ENCODE results near the gene ADAM11. TPM values are rescaled to one million over a fixed set of nuclear protein-coding genes. Genes with fewer than 3 reads are reported as not detected.
"Not testable (repeated sequence)": the region's sequence is repeated elsewhere in the genome, so short reads cannot be mapped to it uniquely, and the experiment has no call there.

ADAM11 gene
- total and polyA plus RNA-seq, 11 donors: 1.8 to 24.6 (median 11.2) TPM

DNA sequence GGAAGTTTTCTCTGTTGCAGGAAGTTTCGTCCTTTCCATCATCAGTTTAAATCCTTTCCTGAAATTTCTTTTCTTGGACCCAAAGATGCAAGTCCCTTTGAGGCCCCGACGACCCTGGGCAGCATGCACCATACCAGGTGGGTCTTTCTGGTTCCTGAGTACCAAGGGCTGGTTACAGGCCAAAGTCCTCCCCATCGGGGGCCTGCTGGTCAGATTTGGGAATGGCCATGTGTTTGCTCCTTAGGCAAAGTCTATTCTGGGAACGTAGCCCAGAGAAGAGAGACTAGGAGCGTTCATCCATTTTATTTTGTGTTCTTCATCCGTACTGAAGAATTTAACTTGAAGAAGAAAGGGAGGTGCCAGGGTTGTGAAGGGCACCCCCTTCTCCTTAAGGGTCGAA, 17.5 kb upstream of the ADAM11 start:
- no peak for DNase-seq
- intact Hi-C loops (cut with DNase I): no loop called here
- no peak for ATAC-seq
- TF ChIP-seq, protein P1, sequence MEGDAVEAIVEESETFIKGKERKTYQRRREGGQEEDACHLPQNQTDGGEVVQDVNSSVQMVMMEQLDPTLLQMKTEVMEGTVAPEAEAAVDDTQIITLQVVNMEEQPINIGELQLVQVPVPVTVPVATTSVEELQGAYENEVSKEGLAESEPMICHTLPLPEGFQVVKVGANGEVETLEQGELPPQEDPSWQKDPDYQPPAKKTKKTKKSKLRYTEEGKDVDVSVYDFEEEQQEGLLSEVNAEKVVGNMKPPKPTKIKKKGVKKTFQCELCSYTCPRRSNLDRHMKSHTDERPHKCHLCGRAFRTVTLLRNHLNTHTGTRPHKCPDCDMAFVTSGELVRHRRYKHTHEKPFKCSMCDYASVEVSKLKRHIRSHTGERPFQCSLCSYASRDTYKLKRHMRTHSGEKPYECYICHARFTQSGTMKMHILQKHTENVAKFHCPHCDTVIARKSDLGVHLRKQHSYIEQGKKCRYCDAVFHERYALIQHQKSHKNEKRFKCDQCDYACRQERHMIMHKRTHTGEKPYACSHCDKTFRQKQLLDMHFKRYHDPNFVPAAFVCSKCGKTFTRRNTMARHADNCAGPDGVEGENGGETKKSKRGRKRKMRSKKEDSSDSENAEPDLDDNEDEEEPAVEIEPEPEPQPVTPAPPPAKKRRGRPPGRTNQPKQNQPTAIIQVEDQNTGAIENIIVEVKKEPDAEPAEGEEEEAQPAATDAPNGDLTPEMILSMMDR (IDR thresholded peaks at IDR 0.05): no peak
- no peak for TF ChIP-seq POLR2A (IDR thresholded peaks at IDR 0.05)
- Histone ChIP-seq H3K9me3 (no peaks in the 10 kb centered on the region), H3K4me1 (no peaks in the 10 kb centered on the region), H3K27ac (no peak overlapping the region), H3K4me3 (no peak overlapping the region), H3K36me3 (peaks cover 0 to 23% (median 5%) of the 10 kb centered on the region in 9 donors), H3K27me3 (no peaks in the 10 kb centered on the region)
- 82 to 87% (median 85%) methylated on average over 8 of the region's 8 CpGs for WGBS, 4 donors

DNA sequence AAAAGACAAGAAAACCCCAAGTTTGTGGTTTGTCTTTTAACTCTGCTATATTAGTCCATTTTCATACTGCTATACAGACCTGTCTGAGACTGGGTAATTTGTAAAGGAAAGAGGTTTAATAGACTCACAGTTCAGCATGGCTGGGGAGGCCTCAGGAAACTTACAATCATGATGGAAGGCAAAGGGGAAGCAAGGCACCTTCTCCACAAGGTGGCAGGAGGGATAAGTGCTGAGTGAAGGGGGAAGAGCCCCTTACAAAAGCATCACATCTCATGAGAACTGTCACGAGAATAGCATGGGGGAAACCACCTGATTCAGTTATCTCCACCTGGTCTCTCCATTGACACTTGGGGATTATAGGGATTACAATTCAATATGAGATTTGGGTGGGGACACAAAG, 13.5 kb upstream of the ADAM11 start:
- peaks cover 0 to 31% (median 7%) of the 10 kb centered on the region in 9 donors for H3K36me3 ChIP-seq
- no peak for DNase-seq
- H3K27me3 ChIP-seq: no peaks in the 10 kb centered on the region
- peaks cover 0 to 15% (median under 1%) of the 10 kb centered on the region in 12 donors for H3K4me1 ChIP-seq
- no peak for ATAC-seq
- no peak overlapping the region for H3K4me3 ChIP-seq
- intact Hi-C loops (cut with DNase I): no loop called here
- TF ChIP-seq, protein P1 (IDR thresholded peaks at IDR 0.05): no peak
- no peak for TF ChIP-seq POLR2A (IDR thresholded peaks at IDR 0.05)
- H3K27ac ChIP-seq: no peak overlapping the region
- H3K9me3 ChIP-seq: no peaks in the 10 kb centered on the region
- 84 to 90% (median 88%) methylated on average over 1 of the region's 1 CpG for WGBS, 4 donors

DNA sequence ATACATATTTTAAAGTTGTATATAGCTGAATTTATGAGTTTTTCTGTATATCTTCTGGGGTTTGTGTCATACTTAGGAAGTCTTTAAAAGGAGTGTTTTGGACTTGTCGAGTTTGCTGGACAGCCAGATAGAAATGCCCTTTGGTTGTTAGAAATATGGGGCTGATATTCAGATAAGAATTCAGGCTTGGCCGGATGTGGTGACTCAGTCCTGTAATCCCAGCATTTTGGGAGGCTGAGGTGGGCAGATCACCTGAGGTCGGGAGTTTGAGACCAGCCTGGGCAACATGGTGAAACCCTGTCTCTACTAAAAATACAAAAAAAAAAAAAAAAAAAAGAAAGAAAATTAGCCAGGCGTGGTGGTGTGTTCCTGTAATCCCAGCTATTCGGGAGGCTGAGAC, 13.1 kb upstream of the ADAM11 start:
- H3K4me3 ChIP-seq; intact Hi-C loops (cut with DNase I): not testable (repeated sequence)

DNA sequence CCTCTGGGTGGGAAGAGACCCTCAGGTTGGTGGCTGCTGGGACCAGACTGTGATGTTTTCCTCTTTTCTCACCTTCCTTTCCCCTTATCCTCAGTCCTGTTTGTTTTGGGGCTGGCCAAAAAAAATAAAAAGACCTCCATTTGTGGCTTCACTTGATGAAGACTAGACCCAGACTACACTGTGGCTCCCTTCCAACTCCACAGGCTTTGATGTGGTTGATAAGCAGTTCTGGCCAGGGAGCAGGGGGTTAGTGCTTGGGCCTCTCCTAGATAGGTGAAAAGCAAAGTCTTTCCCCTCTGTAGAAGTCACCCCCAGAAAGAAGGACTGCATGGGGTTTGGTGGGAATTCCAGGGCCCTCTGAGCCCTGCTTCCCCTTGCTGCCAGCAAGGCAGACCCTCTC, 11.2 kb upstream of the ADAM11 start:
- Histone ChIP-seq H3K27ac (no peak overlapping the region), H3K9me3 (no peaks in the 10 kb centered on the region), H3K36me3 (peaks cover 0 to 24% (median 0%) of the 10 kb centered on the region in 9 donors), H3K27me3 (no peaks in the 10 kb centered on the region), H3K4me3 (no peak overlapping the region), H3K4me1 (peaks cover 0 to 18% (median 2%) of the 10 kb centered on the region in 12 donors)
- DNase-seq: no peak
- no peak for ATAC-seq
- intact Hi-C loops (cut with DNase I): no loop called here
- TF ChIP-seq, protein P1 (IDR thresholded peaks at IDR 0.05): no peak
- TF ChIP-seq POLR2A (IDR thresholded peaks at IDR 0.05): no peak

More for the DNA sequence above, 13.1 kb upstream of the ADAM11 start:
- DNase-seq, H3K27me3 ChIP-seq, ATAC-seq, H3K9me3 ChIP-seq, H3K27ac ChIP-seq: not testable (repeated sequence)
- Histone ChIP-seq H3K36me3 (peaks cover 0 to 31% (median 7%) of the 10 kb centered on the region in 9 donors), H3K4me1 (peaks cover 0 to 18% (median 2%) of the 10 kb centered on the region in 12 donors)
- 92 to 95% (median 93%) methylated on average over 5 of the region's 5 CpGs for WGBS, 4 donors

Measured in heart left ventricle (tissue), 16 donors.